CD14-positive monocyte (primary cell): Measurements from ENCODE around the gene ZNF451. TPM values are rescaled to one million over a fixed set of nuclear protein-coding genes. Genes with fewer than 3 reads are reported as not detected.

Experiments
- DNase-seq, 3 donors: peaks; one replicate each; pipeline ENCODE4 v3.0.0-alpha.2; 2011 to 2022
- H2AFZ ChIP-seq: 2 replicates; pipeline ENCODE4 v1.6.0; 2012; ENCODE audit warnings: mild to moderate bottlenecking, low read depth, low read length, inconsistent platforms; ENCODE audit not compliant: insufficient read depth, poor library complexity, severe bottlenecking
- H3K27ac ChIP-seq, 2 donors: 1 replicate in 1 of 2; 2 replicates in 1 of 2; pipeline ENCODE4 v1.5.1; 2012 to 2013; ENCODE audit warnings: low read length in 2 of 2, control low read depth in 1 of 2, inconsistent platforms in 1 of 2, low read depth in 1 of 2, mild to moderate bottlenecking in 1 of 2
- H3K27me3 ChIP-seq, 2 donors: one replicate each; pipeline versions ENCODE4 v1.6.0 to v1.6.1; 2011 to 2013; ENCODE audit warnings: low read length in 2 of 2; ENCODE audit not compliant: control insufficient read depth in 2 of 2, insufficient read depth in 2 of 2
- H3K36me3 ChIP-seq, 2 donors: replicated peaks in 1 of 2; 1 replicate in 1 of 2; 2 replicates in 1 of 2; pipeline versions ENCODE4 v1.5.1 to v1.6.1; 2012 to 2013; ENCODE audit warnings: low read length in 2 of 2, control low read depth in 1 of 2, inconsistent platforms in 1 of 2, mild to moderate bottlenecking in 1 of 2; ENCODE audit not compliant: insufficient read depth in 2 of 2, control insufficient read depth in 1 of 2
- H3K4me1 ChIP-seq, 2 donors: 1 replicate in 1 of 2; 2 replicates in 1 of 2; pipeline versions ENCODE4 v1.5.1 to v1.6.1; 2012 to 2013; ENCODE audit warnings: low read length in 2 of 2, control low read depth in 1 of 2, inconsistent platforms in 1 of 2, mild to moderate bottlenecking in 1 of 2, moderate library complexity in 1 of 2; ENCODE audit not compliant: insufficient read depth in 2 of 2, control insufficient read depth in 1 of 2
- H3K4me2 ChIP-seq: replicated peaks from 2 replicates; pipeline ENCODE3; 2012; ENCODE audit warnings: low read length, moderate library complexity, mild to moderate bottlenecking; ENCODE audit not compliant: poor library complexity, severe bottlenecking; ENCODE audit errors: extremely low read depth
- H3K4me3 ChIP-seq, 3 experiments: fragments of 200-600 bp in 1 of 3; sonication (generic) in 1 of 3; replicated peaks in 1 of 3; 1 replicate in 2 of 3; 2 replicates in 1 of 3; pipeline ENCODE4 v1.5.1; 2011 to 2013; ENCODE audit warnings: low read length in 3 of 3, mild to moderate bottlenecking in 3 of 3, control low read depth in 2 of 3, low read depth in 2 of 3, inconsistent platforms in 1 of 3, moderate library complexity in 1 of 3
- H3K79me2 ChIP-seq: 2 replicates; pipeline ENCODE4 v1.6.0; 2012; ENCODE audit warnings: mild to moderate bottlenecking, control low read depth, inconsistent platforms, low read length, moderate library complexity; ENCODE audit not compliant: insufficient read depth
- H3K9ac ChIP-seq: 2 replicates; pipeline ENCODE4 v1.6.0; 2017; ENCODE audit warnings: low read length, mild to moderate bottlenecking; ENCODE audit not compliant: insufficient read depth, poor library complexity, severe bottlenecking
- H3K9me3 ChIP-seq, 2 donors: replicated peaks in 1 of 2; 1 replicate in 1 of 2; 2 replicates in 1 of 2; pipeline versions ENCODE4 v1.5.1 to v1.6.1; 2012 to 2013; ENCODE audit warnings: low read length in 2 of 2, control low read depth in 1 of 2; ENCODE audit not compliant: control insufficient read depth in 1 of 2, insufficient read depth in 1 of 2
- H4K20me1 ChIP-seq: 2 replicates; pipeline ENCODE4 v1.6.0; 2012; ENCODE audit warnings: mild to moderate bottlenecking, low read length, control low read depth, moderate library complexity; ENCODE audit not compliant: insufficient read depth
- H3K27ac Mint-ChIP-seq, 7 donors: one replicate each; pipeline ENCODE4 v1.8.0; 2020; ENCODE audit warnings: mild to moderate bottlenecking in 7 of 7, mixed read lengths in 7 of 7, moderate library complexity in 6 of 7, inconsistent platforms in 2 of 7
- H3K27me3 Mint-ChIP-seq, 3 donors: one replicate each; pipeline ENCODE4 v1.8.0; 2021 to 2022; ENCODE audit warnings: low read depth in 3 of 3, mild to moderate bottlenecking in 3 of 3, mixed read lengths in 3 of 3, moderate library complexity in 3 of 3, inconsistent platforms in 1 of 3
- H3K36me3 Mint-ChIP-seq, 2 donors: one replicate each; pipeline ENCODE4 v1.8.0; 2020; ENCODE audit warnings: mixed read lengths in 2 of 2, inconsistent platforms in 1 of 2, mild to moderate bottlenecking in 1 of 2
- H3K4me1 Mint-ChIP-seq: one replicate; pipeline ENCODE4 v1.8.0; 2020; ENCODE audit warnings: mild to moderate bottlenecking, mixed read lengths
- H3K4me3 Mint-ChIP-seq, 2 donors: one replicate each; pipeline ENCODE4 v1.8.0; 2020; ENCODE audit warnings: mild to moderate bottlenecking in 2 of 2, mixed read lengths in 2 of 2, moderate library complexity in 1 of 2
- H3K9me3 Mint-ChIP-seq, 7 donors: one replicate each; pipeline ENCODE4 v1.8.0; 2020 to 2022; ENCODE audit warnings: mixed read lengths in 7 of 7, mild to moderate bottlenecking in 6 of 7, moderate library complexity in 6 of 7, inconsistent platforms in 2 of 7
- WGBS: methylation state at CpG from one replicate; pipeline ENCODE4 v1.1.5; 2013; ENCODE audit warnings: missing lambda C conversion rate; ENCODE audit not compliant: insufficient coverage; 5-methylcytosine and 5-hydroxymethylcytosine counted together
- intact Hi-C, 2 donors: fragments of 100-400 bp; cut with micrococcal nuclease; formaldehyde crosslinking; loops; one replicate each; pipeline versions ENCODE4 v1.15.0 to v1.15.1; 2023
- polyA plus RNA-seq, 3 donors: library from polyadenylated mRNA; depleted of rRNA in 1 of 3; unstranded in 2 of 3; stranded (reverse) in 1 of 3; fragments of 300-500 nt in 2 of 3; fragments of >200 nt in 1 of 3; fragmentation: Illumina TruSeq in 2 of 3; gene quantifications; 1 replicate in 2 of 3; 2 replicates in 1 of 3; pipeline ENCODE4 v1.2.3, GENCODE V29; 2012 to 2021
- TF ChIP-seq, protein P1 (sequence below): fragments of 200-600 bp; IDR thresholded peaks from one replicate; pipeline ENCODE4 v1.8.0; 2022; ENCODE audit warnings: antibody characterized with exemption, mild to moderate bottlenecking

The ZNF451 gene
- polyA plus RNA-seq, 3 donors, result 7.9 to 22.0 (median 19.1) TPM

DNA sequence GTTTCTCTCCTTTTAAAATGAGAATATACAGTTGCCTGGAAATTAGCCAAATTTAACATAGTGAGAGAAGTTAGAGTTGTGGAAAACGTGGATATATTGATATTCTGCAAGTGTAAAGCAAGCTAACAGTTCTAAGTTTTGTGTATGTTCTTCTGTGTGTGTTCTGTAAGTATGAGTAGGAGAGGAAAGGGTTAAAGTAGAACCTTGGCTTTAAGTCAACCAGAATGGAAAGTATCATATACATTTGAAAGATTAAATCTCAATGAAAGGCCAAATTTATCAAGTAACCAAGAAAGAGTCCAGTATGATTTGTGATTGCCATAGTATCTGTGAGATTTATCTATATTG is 52.2 kb downstream of the ZNF451 start:
- no peak overlapping the region for H2AFZ ChIP-seq
- no peaks in the 10 kb centered on the region for H3K27me3 ChIP-seq
- intact Hi-C loops, result no loop called here
- H3K4me3 ChIP-seq, result no peak overlapping the region
- no peaks in the 10 kb centered on the region for H3K4me1 Mint-ChIP-seq
- no peaks in the 10 kb centered on the region for H3K4me1 ChIP-seq
- no peak overlapping the region for H3K9ac ChIP-seq
- no peak overlapping the region for H3K27ac Mint-ChIP-seq
- H3K36me3 Mint-ChIP-seq, result peaks cover 52 to 59% of the 10 kb centered on the region in 2 donors
- no peaks in the 10 kb centered on the region for H3K79me2 ChIP-seq
- peaks cover 0 to 3% (median 0%) of the 10 kb centered on the region in 7 donors for H3K9me3 Mint-ChIP-seq
- no peak overlapping the region for H3K4me3 Mint-ChIP-seq
- peaks cover 24 to 68% of the 10 kb centered on the region in 2 donors for H3K36me3 ChIP-seq
- WGBS, result no CpG with 5 or more reads among the region's 1 CpG
- H3K27ac ChIP-seq, result no peak overlapping the region
- H3K27me3 Mint-ChIP-seq, result peaks cover 0 to 2% (median 2%) of the 10 kb centered on the region in 3 donors
- TF ChIP-seq, protein P1, sequence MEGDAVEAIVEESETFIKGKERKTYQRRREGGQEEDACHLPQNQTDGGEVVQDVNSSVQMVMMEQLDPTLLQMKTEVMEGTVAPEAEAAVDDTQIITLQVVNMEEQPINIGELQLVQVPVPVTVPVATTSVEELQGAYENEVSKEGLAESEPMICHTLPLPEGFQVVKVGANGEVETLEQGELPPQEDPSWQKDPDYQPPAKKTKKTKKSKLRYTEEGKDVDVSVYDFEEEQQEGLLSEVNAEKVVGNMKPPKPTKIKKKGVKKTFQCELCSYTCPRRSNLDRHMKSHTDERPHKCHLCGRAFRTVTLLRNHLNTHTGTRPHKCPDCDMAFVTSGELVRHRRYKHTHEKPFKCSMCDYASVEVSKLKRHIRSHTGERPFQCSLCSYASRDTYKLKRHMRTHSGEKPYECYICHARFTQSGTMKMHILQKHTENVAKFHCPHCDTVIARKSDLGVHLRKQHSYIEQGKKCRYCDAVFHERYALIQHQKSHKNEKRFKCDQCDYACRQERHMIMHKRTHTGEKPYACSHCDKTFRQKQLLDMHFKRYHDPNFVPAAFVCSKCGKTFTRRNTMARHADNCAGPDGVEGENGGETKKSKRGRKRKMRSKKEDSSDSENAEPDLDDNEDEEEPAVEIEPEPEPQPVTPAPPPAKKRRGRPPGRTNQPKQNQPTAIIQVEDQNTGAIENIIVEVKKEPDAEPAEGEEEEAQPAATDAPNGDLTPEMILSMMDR, result no peak
- no peaks in the 10 kb centered on the region for H3K9me3 ChIP-seq
- H4K20me1 ChIP-seq, result no peaks in the 10 kb centered on the region
- no peak for DNase-seq
- H3K4me2 ChIP-seq, result no peak overlapping the region

DNA sequence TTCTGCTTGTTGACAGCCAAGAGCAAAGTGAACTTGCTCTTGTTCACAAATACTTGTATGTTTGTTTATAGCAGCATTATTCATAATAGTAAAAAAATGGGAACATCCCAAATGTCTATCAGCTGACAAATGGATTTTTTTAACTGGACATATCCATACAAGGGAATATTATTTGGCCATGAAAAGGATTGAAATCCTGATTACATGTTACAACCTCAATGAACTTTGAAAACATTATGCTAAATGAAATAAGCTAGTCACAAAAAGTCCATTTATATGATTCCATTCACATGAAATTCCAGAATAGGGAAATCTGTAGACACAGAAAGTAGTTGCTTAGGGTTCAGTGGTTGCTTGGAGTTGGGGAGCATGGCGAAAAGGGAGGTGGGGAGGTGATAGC is 53.7 kb downstream of the ZNF451 start:
- H3K27me3 ChIP-seq, result no peaks in the 10 kb centered on the region
- Mint-ChIP-seq H3K36me3 (peaks cover 60 to 67% of the 10 kb centered on the region in 2 donors), H3K4me1 (no peaks in the 10 kb centered on the region), H3K27me3 (peaks cover 0 to 2% (median 0%) of the 10 kb centered on the region in 3 donors), H3K27ac (peak overlapping the region in 1 of 7 donors; percentile 41), H3K9me3 (peaks cover 0 to 3% (median 0%) of the 10 kb centered on the region in 7 donors), H3K4me3 (no peak overlapping the region)
- no peak overlapping the region for H3K9ac ChIP-seq
- H3K9me3 ChIP-seq, result no peaks in the 10 kb centered on the region
- peaks cover 31 to 72% of the 10 kb centered on the region in 2 donors for H3K36me3 ChIP-seq
- no CpG with 5 or more reads among the region's 1 CpG for WGBS
- H3K79me2 ChIP-seq, result no peaks in the 10 kb centered on the region
- no peak overlapping the region for H3K4me3 ChIP-seq
- DNase-seq, result no peak
- H2AFZ ChIP-seq, result no peak overlapping the region
- no peaks in the 10 kb centered on the region for H4K20me1 ChIP-seq
- no peak overlapping the region for H3K4me2 ChIP-seq
- no peaks in the 10 kb centered on the region for H3K4me1 ChIP-seq
- H3K27ac ChIP-seq, result no peak overlapping the region
- intact Hi-C loops, result no loop called here
- TF ChIP-seq, protein P1, result no peak
